Measurements from ENCODE around the gene HECA. TPM values are rescaled to one million over a fixed set of nuclear protein-coding genes. Genes with fewer than 3 reads are reported as not detected.

HECA gene
- polyA plus RNA-seq, 2 donors, result 11.2 to 15.0 TPM

DNA sequence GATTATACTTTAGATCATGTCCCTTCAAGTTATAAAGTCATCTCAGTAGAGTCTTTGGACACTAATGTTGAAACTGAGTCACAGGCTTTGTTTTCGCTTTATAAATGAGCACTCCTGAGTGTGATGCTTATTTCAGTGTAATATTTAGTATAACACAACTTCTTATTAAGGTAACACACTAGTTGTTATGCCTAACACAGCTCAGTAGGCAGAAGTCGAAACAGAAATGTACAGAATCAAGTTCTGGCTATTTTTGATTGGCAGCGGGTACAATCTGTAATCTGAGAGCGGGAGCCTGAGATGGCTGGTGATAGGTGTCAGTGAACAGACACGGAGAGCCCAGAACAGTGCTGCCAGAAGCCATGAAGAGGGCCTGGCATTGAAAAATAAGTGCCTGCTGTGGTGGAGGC is 11.4 kb downstream of the HECA start:
- Histone ChIP-seq H3K4me1 (ENCODE audit: control insufficient read depth in 2 of 2, insufficient read depth in 2 of 2, low read length in 1 of 2) (peaks cover 0 to 14% of the 10 kb centered on the region in 2 donors), H3K27ac (ENCODE audit: low read depth in 2 of 2, low read length in 1 of 2) (no peak overlapping the region), H3K4me3 (ENCODE audit: low read depth in 1 of 2, low read length in 2 of 2) (no peak overlapping the region), H3K36me3 (ENCODE audit: control insufficient read depth in 2 of 2, insufficient read depth in 2 of 2, low read length in 1 of 2) (no peaks in the 10 kb centered on the region), H3K9me3 (ENCODE audit: control insufficient read depth in 2 of 2, insufficient read depth in 1 of 2, low read depth in 1 of 2, low read length in 1 of 2) (no peaks in the 10 kb centered on the region), H3K27me3 (ENCODE audit: control insufficient read depth in 1 of 2, insufficient read depth in 2 of 2, low read length in 2 of 2) (no peaks in the 10 kb centered on the region)
- 78 to 81% methylated on average over 5 of the region's 5 CpGs for WGBS, 2 donors

DNA sequence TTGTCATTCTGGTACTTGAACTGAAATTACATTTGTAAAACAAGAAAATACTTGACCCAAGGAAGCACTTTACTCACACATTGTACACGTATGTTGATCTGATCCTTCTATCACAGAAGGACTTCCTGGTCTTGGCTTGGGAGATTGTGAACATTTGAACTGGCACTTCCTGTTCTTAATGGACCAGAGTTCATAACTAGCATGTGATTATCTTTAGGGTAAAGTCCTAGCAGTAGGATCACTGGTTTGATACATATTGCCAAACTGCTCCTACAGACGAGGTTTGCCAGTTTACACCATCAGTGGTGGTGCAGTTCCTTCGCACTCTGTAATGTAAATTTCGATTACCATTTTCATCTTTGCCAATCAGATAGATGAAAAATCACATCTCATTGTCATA is 12.7 kb downstream of the HECA start:
- H3K36me3 ChIP-seq (ENCODE audit: control insufficient read depth in 2 of 2, insufficient read depth in 2 of 2, low read length in 1 of 2), result no peaks in the 10 kb centered on the region
- H3K27me3 ChIP-seq (ENCODE audit: control insufficient read depth in 1 of 2, insufficient read depth in 2 of 2, low read length in 2 of 2), result no peaks in the 10 kb centered on the region
- H3K4me1 ChIP-seq (ENCODE audit: control insufficient read depth in 2 of 2, insufficient read depth in 2 of 2, low read length in 1 of 2), result peaks cover 0 to 14% of the 10 kb centered on the region in 2 donors
- H3K9me3 ChIP-seq (ENCODE audit: control insufficient read depth in 2 of 2, insufficient read depth in 1 of 2, low read depth in 1 of 2, low read length in 1 of 2), result no peaks in the 10 kb centered on the region
- WGBS, 2 donors, result 70 to 78% methylated on average over 4 of the region's 4 CpGs
- H3K4me3 ChIP-seq (ENCODE audit: low read depth in 1 of 2, low read length in 2 of 2), result no peak overlapping the region
- H3K27ac ChIP-seq (ENCODE audit: low read depth in 2 of 2, low read length in 1 of 2), result peak overlapping the region in 1 of 2 donors; percentile 53

- Histone ChIP-seq H3K4me1 (ENCODE audit: control insufficient read depth in 2 of 2, insufficient read depth in 2 of 2, low read length in 1 of 2) (peaks cover 0 to 16% of the 10 kb centered on the region in 2 donors), H3K9me3 (ENCODE audit: control insufficient read depth in 2 of 2, insufficient read depth in 1 of 2, low read depth in 1 of 2, low read length in 1 of 2) (no peaks in the 10 kb centered on the region), H3K4me3 (ENCODE audit: low read depth in 1 of 2, low read length in 2 of 2) (no peak overlapping the region)
Measured at GRCh38 chr6:139148557-139149235, 13.8 kb downstream of the HECA start.

GRCh38 chr6:139149383-139149782 is 14.5 kb downstream of the HECA start:
- WGBS, 2 donors, result 31 to 42% methylated on average over 5 of the region's 5 CpGs
- Histone ChIP-seq H3K27ac (ENCODE audit: low read depth in 2 of 2, low read length in 1 of 2) (peak overlapping the region; percentile 25 to 40), H3K9me3 (ENCODE audit: control insufficient read depth in 2 of 2, insufficient read depth in 1 of 2, low read depth in 1 of 2, low read length in 1 of 2) (no peaks in the 10 kb centered on the region), H3K4me1 (ENCODE audit: control insufficient read depth in 2 of 2, insufficient read depth in 2 of 2, low read length in 1 of 2) (peaks cover 0 to 14% of the 10 kb centered on the region in 2 donors), H3K27me3 (ENCODE audit: control insufficient read depth in 1 of 2, insufficient read depth in 2 of 2, low read length in 2 of 2) (no peaks in the 10 kb centered on the region), H3K36me3 (ENCODE audit: control insufficient read depth in 2 of 2, insufficient read depth in 2 of 2, low read length in 1 of 2) (no peaks in the 10 kb centered on the region), H3K4me3 (ENCODE audit: low read depth in 1 of 2, low read length in 2 of 2) (no peak overlapping the region)

More at GRCh38 chr6:139148557-139149235, 13.8 kb downstream of the HECA start:
- H3K27ac ChIP-seq (ENCODE audit: low read depth in 2 of 2, low read length in 1 of 2), result peak overlapping the region in 1 of 2 donors; percentile 40
- H3K36me3 ChIP-seq (ENCODE audit: control insufficient read depth in 2 of 2, insufficient read depth in 2 of 2, low read length in 1 of 2), result no peaks in the 10 kb centered on the region
- WGBS, 2 donors, result 64% methylated on average over 7 of the region's 7 CpGs
- no peaks in the 10 kb centered on the region for H3K27me3 ChIP-seq (ENCODE audit: control insufficient read depth in 1 of 2, insufficient read depth in 2 of 2, low read length in 2 of 2)

DNA sequence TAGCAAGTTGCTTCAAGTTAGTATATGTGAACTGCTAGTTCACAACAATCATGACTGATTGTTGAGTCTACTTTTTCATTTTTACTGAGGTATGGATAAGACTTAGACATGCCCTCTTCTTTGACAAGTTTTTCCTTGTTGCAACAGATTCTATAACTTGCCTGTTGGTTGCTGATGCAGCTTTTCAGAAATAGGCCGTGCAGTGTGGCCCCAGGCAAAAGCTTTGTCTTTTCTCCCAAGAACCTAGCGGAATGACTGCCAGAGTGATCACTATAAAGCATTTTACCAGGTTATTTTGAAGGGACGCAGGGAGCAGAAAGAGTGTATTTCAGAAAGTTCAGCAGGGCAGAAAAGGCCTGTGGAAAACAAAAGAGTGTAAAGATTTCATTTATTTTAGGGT is 16.0 kb downstream of the HECA start:
- Histone ChIP-seq H3K4me3 (ENCODE audit: low read depth in 1 of 2, low read length in 2 of 2) (no peak overlapping the region), H3K4me1 (ENCODE audit: control insufficient read depth in 2 of 2, insufficient read depth in 2 of 2, low read length in 1 of 2) (peaks cover 0 to 14% of the 10 kb centered on the region in 2 donors), H3K9me3 (ENCODE audit: control insufficient read depth in 2 of 2, insufficient read depth in 1 of 2, low read depth in 1 of 2, low read length in 1 of 2) (no peaks in the 10 kb centered on the region), H3K27me3 (ENCODE audit: control insufficient read depth in 1 of 2, insufficient read depth in 2 of 2, low read length in 2 of 2) (no peaks in the 10 kb centered on the region), H3K27ac (ENCODE audit: low read depth in 2 of 2, low read length in 1 of 2) (peak overlapping the region; percentile 44 to 60), H3K36me3 (ENCODE audit: control insufficient read depth in 2 of 2, insufficient read depth in 2 of 2, low read length in 1 of 2) (no peaks in the 10 kb centered on the region)
- 55 to 60% methylated on average over 3 of the region's 3 CpGs for WGBS, 2 donors

DNA sequence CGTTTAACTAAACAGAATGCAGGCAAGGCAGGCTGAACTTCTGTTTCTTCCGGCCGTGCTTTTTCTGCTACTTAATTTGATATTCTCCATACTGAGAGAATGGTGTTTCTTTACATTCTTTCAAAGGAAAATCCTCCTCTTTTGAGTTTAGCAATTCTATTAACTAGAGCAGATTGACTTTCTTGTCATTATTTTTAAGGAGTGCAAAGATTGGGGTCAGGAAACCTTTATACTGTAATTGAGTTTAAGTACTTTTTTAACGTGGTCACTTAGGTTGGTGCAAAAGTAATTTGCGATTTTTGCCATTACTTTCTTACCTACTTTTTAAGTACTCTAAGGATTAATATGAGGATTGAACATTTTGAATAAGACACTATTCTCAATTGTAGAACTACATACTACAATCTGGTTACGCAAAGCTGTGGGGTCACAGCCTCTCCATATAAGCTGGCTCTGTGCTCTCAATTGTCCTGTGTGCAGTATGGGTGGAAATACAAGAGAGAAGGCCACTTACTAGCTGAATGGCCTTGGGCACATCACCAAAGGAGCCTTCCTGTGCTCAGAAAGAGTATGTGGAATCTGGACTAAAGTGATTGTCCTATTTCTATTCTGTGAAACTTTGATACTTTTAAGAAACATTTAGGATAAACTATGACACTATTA is 16.7 kb downstream of the HECA start:
- 57 to 66% methylated on average over 6 of the region's 6 CpGs for WGBS, 2 donors
- Histone ChIP-seq H3K9me3 (ENCODE audit: control insufficient read depth in 2 of 2, insufficient read depth in 1 of 2, low read depth in 1 of 2, low read length in 1 of 2) (no peaks in the 10 kb centered on the region), H3K27ac (ENCODE audit: low read depth in 2 of 2, low read length in 1 of 2) (peak overlapping the region in 1 of 2 donors; percentile 60), H3K4me1 (ENCODE audit: control insufficient read depth in 2 of 2, insufficient read depth in 2 of 2, low read length in 1 of 2) (peaks cover 4 to 14% of the 10 kb centered on the region in 2 donors), H3K27me3 (ENCODE audit: control insufficient read depth in 1 of 2, insufficient read depth in 2 of 2, low read length in 2 of 2) (no peaks in the 10 kb centered on the region), H3K36me3 (ENCODE audit: control insufficient read depth in 2 of 2, insufficient read depth in 2 of 2, low read length in 1 of 2) (no peaks in the 10 kb centered on the region), H3K4me3 (ENCODE audit: low read depth in 1 of 2, low read length in 2 of 2) (no peak overlapping the region)

GRCh38 chr6:139152088-139152891 is 17.4 kb downstream of the HECA start:
- H3K9me3 ChIP-seq (ENCODE audit: control insufficient read depth in 2 of 2, insufficient read depth in 1 of 2, low read depth in 1 of 2, low read length in 1 of 2), result no peaks in the 10 kb centered on the region
- no peaks in the 10 kb centered on the region for H3K36me3 ChIP-seq (ENCODE audit: control insufficient read depth in 2 of 2, insufficient read depth in 2 of 2, low read length in 1 of 2)
- peaks cover 4 to 13% of the 10 kb centered on the region in 2 donors for H3K4me1 ChIP-seq (ENCODE audit: control insufficient read depth in 2 of 2, insufficient read depth in 2 of 2, low read length in 1 of 2)
- WGBS, 2 donors, result 49 to 51% methylated on average over 5 of the region's 5 CpGs
- no peak overlapping the region for H3K27ac ChIP-seq (ENCODE audit: low read depth in 2 of 2, low read length in 1 of 2)
- no peaks in the 10 kb centered on the region for H3K27me3 ChIP-seq (ENCODE audit: control insufficient read depth in 1 of 2, insufficient read depth in 2 of 2, low read length in 2 of 2)
- H3K4me3 ChIP-seq (ENCODE audit: low read depth in 1 of 2, low read length in 2 of 2), result no peak overlapping the region

DNA sequence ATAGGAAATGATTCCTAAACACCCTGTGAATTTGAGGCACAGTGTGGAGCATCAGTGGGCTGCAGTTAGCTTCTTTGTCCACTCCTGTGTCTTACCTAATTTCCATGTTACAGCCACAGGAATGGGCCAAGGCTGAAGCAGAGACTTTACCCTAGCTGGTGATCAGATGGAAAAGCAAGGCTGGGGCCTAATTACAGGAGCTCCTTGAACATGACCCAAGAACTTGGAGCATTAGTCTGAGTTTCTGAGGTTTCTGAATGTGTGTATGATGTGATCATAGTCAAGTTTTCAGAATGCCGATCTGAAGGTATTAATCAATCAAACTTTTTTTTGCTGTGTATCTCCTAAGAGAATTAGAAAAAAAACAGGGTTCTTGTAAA is 18.0 kb downstream of the HECA start:
- H3K9me3 ChIP-seq (ENCODE audit: control insufficient read depth in 2 of 2, insufficient read depth in 1 of 2, low read depth in 1 of 2, low read length in 1 of 2), result no peaks in the 10 kb centered on the region
- no peaks in the 10 kb centered on the region for H3K36me3 ChIP-seq (ENCODE audit: control insufficient read depth in 2 of 2, insufficient read depth in 2 of 2, low read length in 1 of 2)
- 37 to 66% methylated on average over 1 of the region's 1 CpG for WGBS, 2 donors
- no peaks in the 10 kb centered on the region for H3K27me3 ChIP-seq (ENCODE audit: control insufficient read depth in 1 of 2, insufficient read depth in 2 of 2, low read length in 2 of 2)
- H3K4me3 ChIP-seq (ENCODE audit: low read depth in 1 of 2, low read length in 2 of 2), result no peak overlapping the region
- peak overlapping the region in 1 of 2 donors; percentile 33 for H3K27ac ChIP-seq (ENCODE audit: low read depth in 2 of 2, low read length in 1 of 2)
- H3K4me1 ChIP-seq (ENCODE audit: control insufficient read depth in 2 of 2, insufficient read depth in 2 of 2, low read length in 1 of 2), result peaks cover 4 to 14% of the 10 kb centered on the region in 2 donors

GRCh38 chr6:139153855-139154254 is 19.0 kb downstream of the HECA start:
- Histone ChIP-seq H3K9me3 (ENCODE audit: control insufficient read depth in 2 of 2, insufficient read depth in 1 of 2, low read depth in 1 of 2, low read length in 1 of 2) (no peaks in the 10 kb centered on the region), H3K4me1 (ENCODE audit: control insufficient read depth in 2 of 2, insufficient read depth in 2 of 2, low read length in 1 of 2) (peaks cover 4 to 10% of the 10 kb centered on the region in 2 donors), H3K36me3 (ENCODE audit: control insufficient read depth in 2 of 2, insufficient read depth in 2 of 2, low read length in 1 of 2) (no peaks in the 10 kb centered on the region), H3K27ac (ENCODE audit: low read depth in 2 of 2, low read length in 1 of 2) (no peak overlapping the region), H3K4me3 (ENCODE audit: low read depth in 1 of 2, low read length in 2 of 2) (no peak overlapping the region), H3K27me3 (ENCODE audit: control insufficient read depth in 1 of 2, insufficient read depth in 2 of 2, low read length in 2 of 2) (no peaks in the 10 kb centered on the region)

Measured in esophagus (tissue), 2 donors.